Nephron progenitor cell (in vitro differentiated cells): Measurements from ENCODE around the gene ZNF790.
"Not testable (repeated sequence)": the region's sequence is repeated elsewhere in the genome, so short reads cannot be mapped to it uniquely, and the experiment has no call there.

Source experiments
- DNase-seq: peaks from one replicate; pipeline ENCODE4 v3.0.0; 2021
- H3K27ac Mint-ChIP-seq: 2 replicates; pipeline ENCODE4 v1.8.0; 2021; ENCODE audit warnings: mild to moderate bottlenecking, moderate library complexity, mixed read lengths
- H3K27me3 Mint-ChIP-seq: 2 replicates; pipeline ENCODE4 v1.8.0; 2021; ENCODE audit warnings: mild to moderate bottlenecking, low read depth, mixed read lengths; ENCODE audit not compliant: poor library complexity
- H3K36me3 Mint-ChIP-seq: 2 replicates; pipeline ENCODE4 v1.8.0; 2021; ENCODE audit warnings: low read depth, mixed read lengths
- H3K4me1 Mint-ChIP-seq: 2 replicates; pipeline ENCODE4 v1.8.0; 2021; ENCODE audit warnings: mixed read lengths
- H3K4me3 Mint-ChIP-seq: 2 replicates; pipeline ENCODE4 v1.8.0; 2021; ENCODE audit warnings: mild to moderate bottlenecking, moderate library complexity, mixed read lengths
- H3K9me3 Mint-ChIP-seq: 2 replicates; pipeline ENCODE4 v1.8.0; 2021; ENCODE audit warnings: mild to moderate bottlenecking, moderate library complexity, mixed read lengths
- CTCF ChIP-seq: fragments of 200-600 bp; sonication (generic); IDR thresholded peaks from 2 replicates; pipeline ENCODE4 v1.5.0; 2021; ENCODE audit warnings: antibody characterized with exemption

The ZNF790 gene

GRCh38 chr19:36821758-36822157 is 16.4 kb downstream of the ZNF790 start:
- Mint-ChIP-seq H3K4me1 (no peaks in the 10 kb centered on the region), H3K27me3 (no peaks in the 10 kb centered on the region), H3K36me3 (no peaks in the 10 kb centered on the region), H3K4me3 (no peak overlapping the region), H3K27ac (no peak overlapping the region), H3K9me3 (peaks cover 95% of the 10 kb centered on the region)
- no peak for TF ChIP-seq CTCF
- no peak for DNase-seq

DNA sequence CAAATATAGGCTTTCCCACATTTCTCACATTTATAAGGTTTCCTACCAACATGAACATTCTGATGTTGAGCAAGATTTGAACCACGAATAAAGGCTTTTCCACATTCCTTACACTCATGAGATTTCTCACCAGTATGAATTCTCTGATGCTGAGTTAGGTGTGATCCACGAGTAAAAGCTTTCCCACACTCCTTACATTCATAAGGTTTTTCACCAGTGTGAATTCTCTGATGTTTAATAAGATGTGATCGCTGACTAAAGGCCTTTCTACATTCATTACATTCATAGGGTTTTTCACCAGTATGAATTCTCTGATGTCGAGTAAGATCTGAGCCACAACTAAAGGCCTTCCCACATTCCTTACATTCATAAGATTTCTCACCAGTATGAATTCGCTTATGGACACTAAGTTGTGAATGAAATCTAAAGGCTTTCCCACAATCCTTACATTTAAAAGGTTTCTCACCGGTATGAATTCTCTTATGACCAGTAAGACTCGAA is 19.0 kb downstream of the ZNF790 start:
- Mint-ChIP-seq H3K27me3 (no peaks in the 10 kb centered on the region), H3K36me3 (no peaks in the 10 kb centered on the region), H3K27ac (no peak overlapping the region), H3K9me3 (peaks cover 100% of the 10 kb centered on the region), H3K4me3 (no peak overlapping the region), H3K4me1 (no peaks in the 10 kb centered on the region)
- no peak for TF ChIP-seq CTCF
- DNase-seq: no peak

GRCh38 chr19:36807029-36807428 is 31.2 kb downstream of the ZNF790 start:
- Mint-ChIP-seq H3K27ac (no peak overlapping the region), H3K27me3 (peaks cover 2% of the 10 kb centered on the region), H3K4me1 (no peaks in the 10 kb centered on the region), H3K36me3 (peaks cover 48% of the 10 kb centered on the region), H3K4me3 (no peak overlapping the region), H3K9me3 (peaks cover 94% of the 10 kb centered on the region)
- DNase-seq: no peak
- TF ChIP-seq CTCF: no peak

DNA sequence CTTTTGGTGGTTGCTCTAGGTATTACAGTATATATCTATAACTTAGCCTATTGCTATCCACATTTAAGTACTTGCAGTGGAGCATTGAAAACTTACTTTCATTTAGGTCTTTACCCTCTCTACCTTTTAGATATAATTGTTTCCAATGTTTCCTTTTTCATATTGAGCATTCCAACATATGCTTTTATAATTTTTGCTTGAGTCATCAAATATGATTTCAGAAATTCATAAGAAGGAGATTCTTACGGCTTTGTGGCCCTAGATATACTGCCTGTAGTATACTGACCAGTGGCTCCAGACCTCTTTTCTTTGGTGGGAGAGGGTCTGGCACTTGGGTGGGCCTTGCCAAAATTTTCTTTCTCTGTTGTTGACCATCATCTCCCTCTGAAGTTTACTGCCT is 32.8 kb downstream of the ZNF790 start:
- H3K4me1 Mint-ChIP-seq: no peaks in the 10 kb centered on the region
- TF ChIP-seq CTCF: no peak
- H3K4me3 Mint-ChIP-seq: no peak overlapping the region
- no peak for DNase-seq
- no peak overlapping the region for H3K27ac Mint-ChIP-seq
- peaks cover 94% of the 10 kb centered on the region for H3K9me3 Mint-ChIP-seq
- H3K36me3 Mint-ChIP-seq: peaks cover 64% of the 10 kb centered on the region
- peaks cover 2% of the 10 kb centered on the region for H3K27me3 Mint-ChIP-seq

GRCh38 chr19:36797786-36798108 is 40.4 kb downstream of the ZNF790 start:
- H3K4me1 Mint-ChIP-seq: no peaks in the 10 kb centered on the region
- no peaks in the 10 kb centered on the region for H3K27me3 Mint-ChIP-seq
- H3K4me3 Mint-ChIP-seq: peak overlapping the region; percentile 81
- H3K27ac Mint-ChIP-seq: no peak overlapping the region
- DNase-seq: no peak
- peaks cover 91% of the 10 kb centered on the region for H3K9me3 Mint-ChIP-seq
- TF ChIP-seq CTCF: no peak
- H3K36me3 Mint-ChIP-seq: peaks cover 54% of the 10 kb centered on the region

DNA sequence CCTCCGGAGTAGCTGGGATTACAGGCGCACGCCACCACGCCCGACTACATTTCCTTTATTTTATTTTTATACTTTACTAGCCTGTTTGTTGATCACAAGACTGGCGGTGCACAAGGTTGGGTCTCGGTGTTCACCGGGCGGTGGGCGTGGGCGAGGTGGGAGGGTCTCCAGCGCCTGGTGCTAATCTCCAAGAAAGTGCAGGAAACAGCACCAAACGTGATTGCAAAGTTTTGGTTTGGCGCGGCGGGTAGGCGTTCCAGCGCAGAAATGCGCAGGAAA is 41.5 kb downstream of the ZNF790 start:
- Mint-ChIP-seq H3K4me1 (no peaks in the 10 kb centered on the region), H3K9me3 (peaks cover 91% of the 10 kb centered on the region), H3K4me3 (no peak overlapping the region), H3K27ac (no peak overlapping the region), H3K36me3 (peaks cover 50% of the 10 kb centered on the region), H3K27me3 (no peaks in the 10 kb centered on the region)
- no peak for DNase-seq
- TF ChIP-seq CTCF: no peak

DNA sequence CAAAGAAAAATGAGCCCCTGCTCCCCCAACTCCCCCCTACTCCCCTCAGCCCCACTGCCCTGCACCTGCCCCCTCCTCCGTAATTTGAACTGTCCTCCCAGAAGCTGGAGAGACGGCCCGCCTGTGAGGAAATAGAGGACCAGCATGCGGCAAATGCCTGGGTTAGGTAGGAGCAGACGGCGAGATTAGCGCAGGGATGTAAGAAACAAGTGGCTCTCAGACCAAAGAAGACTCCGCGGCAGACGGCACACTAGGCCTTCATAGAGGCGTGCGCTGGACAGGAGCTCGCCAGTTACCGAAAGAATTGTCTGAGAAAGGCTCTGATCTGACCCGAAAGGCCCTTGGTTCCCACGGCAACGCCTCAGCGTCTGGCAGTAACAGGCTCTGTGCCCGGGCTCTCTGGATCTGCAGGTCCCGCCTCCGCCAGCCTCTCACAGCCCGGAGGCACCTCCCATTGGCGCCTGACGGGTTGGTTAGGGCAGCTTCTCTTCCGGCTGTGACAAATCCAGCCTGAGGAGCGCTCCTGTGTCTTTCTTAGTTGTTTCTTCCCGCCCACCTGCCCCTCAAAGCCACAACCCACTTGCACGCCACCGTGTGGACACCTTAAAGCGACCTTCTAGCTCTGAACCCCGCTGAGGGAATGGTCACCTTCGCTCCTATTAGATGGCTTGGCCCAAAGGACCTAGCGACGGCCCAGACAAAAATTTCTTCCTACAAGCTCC is 46.6 kb downstream of the ZNF790 start:
- not testable (repeated sequence) for H3K27me3 Mint-ChIP-seq, H3K36me3 Mint-ChIP-seq, H3K4me1 Mint-ChIP-seq, H3K4me3 Mint-ChIP-seq, DNase-seq, H3K27ac Mint-ChIP-seq
- peaks cover 85% of the 10 kb centered on the region for H3K9me3 Mint-ChIP-seq
